Endodermal cell (in vitro differentiated cells): ENCODE measurements around the gene MRTFA. TPM values are rescaled to one million over a fixed set of nuclear protein-coding genes. Genes with fewer than 3 reads are reported as not detected.

ENCODE experiments used
- DNase-seq: peaks from one replicate; pipeline ENCODE4 v3.0.0-alpha.2; 2017
- H3K27ac ChIP-seq: 2 replicates; pipeline ENCODE4 v1.5.1; 2013; ENCODE audit warnings: mild to moderate bottlenecking, low read depth, low read length, moderate library complexity
- H3K27me3 ChIP-seq: 2 replicates; pipeline ENCODE4 v1.6.1; 2013; ENCODE audit warnings: mild to moderate bottlenecking, low read length, moderate library complexity; ENCODE audit not compliant: insufficient read depth, control insufficient read depth, poor library complexity, severe bottlenecking
- H3K36me3 ChIP-seq: 2 replicates; pipeline ENCODE4 v1.7.0; 2013; ENCODE audit warnings: mild to moderate bottlenecking, low read length, moderate library complexity; ENCODE audit not compliant: control insufficient read depth, insufficient read depth
- H3K4me1 ChIP-seq: one replicate; pipeline ENCODE4 v1.7.0; 2013; ENCODE audit warnings: low read length; ENCODE audit not compliant: control insufficient read depth, insufficient read depth
- H3K4me3 ChIP-seq: 2 replicates; pipeline ENCODE4 v1.5.1; 2013; ENCODE audit warnings: mild to moderate bottlenecking, low read length, moderate library complexity
- H3K9ac ChIP-seq: 2 replicates; pipeline ENCODE4 v1.6.1; 2013; ENCODE audit warnings: mild to moderate bottlenecking, low read length, moderate library complexity; ENCODE audit not compliant: poor library complexity, severe bottlenecking; ENCODE audit errors: extremely low read depth
- H3K9me3 ChIP-seq: 2 replicates; pipeline ENCODE4 v1.6.1; 2013; ENCODE audit warnings: mild to moderate bottlenecking, low read length, moderate library complexity; ENCODE audit not compliant: control insufficient read depth
- H3K27ac Mint-ChIP-seq: 2 replicates; pipeline ENCODE4 v1.8.0; 2020; ENCODE audit warnings: mixed read lengths
- H3K27me3 Mint-ChIP-seq: 2 replicates; pipeline ENCODE4 v1.8.0; 2021; ENCODE audit warnings: mild to moderate bottlenecking, mixed read lengths; ENCODE audit not compliant: insufficient read depth
- H3K36me3 Mint-ChIP-seq: 2 replicates; pipeline ENCODE4 v1.8.0; 2020; ENCODE audit warnings: low read depth, mixed read lengths
- H3K4me1 Mint-ChIP-seq: 2 replicates; pipeline ENCODE4 v1.8.0; 2020; ENCODE audit warnings: mixed read lengths
- H3K4me3 Mint-ChIP-seq: 2 replicates; pipeline ENCODE4 v1.8.0; 2020; ENCODE audit warnings: mild to moderate bottlenecking, moderate library complexity, mixed read lengths
- H3K9me3 Mint-ChIP-seq: 2 replicates; pipeline ENCODE4 v1.8.0; 2020; ENCODE audit warnings: mild to moderate bottlenecking, mixed read lengths
- CTCF ChIP-seq: fragments of 200-600 bp; sonication (generic); conservative IDR thresholded peaks from 2 replicates; pipeline ENCODE4 v1.5.0; 2021; ENCODE audit warnings: antibody characterized with exemption, mild to moderate bottlenecking
- WGBS, 2 experiments: methylation state at CpG; one replicate each; pipeline versions ENCODE4 v1.1.5 to v1.1.7; 2013; ENCODE audit warnings: missing lambda C conversion rate in 2 of 2, mixed read lengths in 1 of 2; ENCODE audit not compliant: insufficient coverage in 1 of 2, insufficient read length in 1 of 2; 5-methylcytosine and 5-hydroxymethylcytosine counted together
- total RNA-seq, 2 donors: library from RNA; stranded (reverse); fragmentation: NEBNext Ultra II Directional in 1 of 2; extraction: Animal tissue kit (Norgen Biotek cat#: 25700) in 1 of 2; gene quantifications; 2 replicates in 1 of 2; 3 replicates in 1 of 2; pipeline ENCODE4 v1.2.1, GENCODE V29; 2021

Gene MRTFA
- total RNA-seq, 2 donors from 2014 or later: 43.3 to 44.7 TPM

- Mint-ChIP-seq H3K4me3 (no peak overlapping the region), H3K36me3 (peaks cover 3% of the 10 kb centered on the region), H3K27ac (no peak overlapping the region), H3K27me3 (no peaks in the 10 kb centered on the region), H3K9me3 (no peaks in the 10 kb centered on the region), H3K4me1 (peaks cover 5% of the 10 kb centered on the region)
- Histone ChIP-seq H3K36me3 (no peaks in the 10 kb centered on the region), H3K9ac (no peak overlapping the region), H3K4me1 (no peaks in the 10 kb centered on the region), H3K27me3 (no peaks in the 10 kb centered on the region), H3K4me3 (no peak overlapping the region), H3K9me3 (no peaks in the 10 kb centered on the region), H3K27ac (no peak overlapping the region)
- DNase-seq: no peak
- 90 to 100% methylated on average over 2 of the region's 2 CpGs for WGBS, 2 experiments
- TF ChIP-seq CTCF: no peak
Observed at GRCh38 chr22:40472051-40472450, 164.5 kb downstream of the MRTFA start.

- H3K27ac Mint-ChIP-seq: no peak overlapping the region
- no peak overlapping the region for H3K4me3 Mint-ChIP-seq
- H3K4me3 ChIP-seq: no peak overlapping the region
- H3K27ac ChIP-seq: no peak overlapping the region
- no peaks in the 10 kb centered on the region for H3K9me3 ChIP-seq
- no peaks in the 10 kb centered on the region for H3K36me3 ChIP-seq
- no peaks in the 10 kb centered on the region for H3K27me3 ChIP-seq
- WGBS, 2 experiments: 90 to 95% methylated on average over 5 of the region's 5 CpGs
- DNase-seq: no peak
- peaks cover 7% of the 10 kb centered on the region for H3K4me1 Mint-ChIP-seq
- H3K36me3 Mint-ChIP-seq: no peaks in the 10 kb centered on the region
- H3K9me3 Mint-ChIP-seq: no peaks in the 10 kb centered on the region
- no peak for TF ChIP-seq CTCF
- H3K27me3 Mint-ChIP-seq: no peaks in the 10 kb centered on the region
- H3K9ac ChIP-seq: no peak overlapping the region
- peaks cover 3% of the 10 kb centered on the region for H3K4me1 ChIP-seq
Observed at GRCh38 chr22:40469181-40469580, 167.3 kb downstream of the MRTFA start.

- no peak overlapping the region for H3K4me3 Mint-ChIP-seq
- H3K27me3 ChIP-seq: no peaks in the 10 kb centered on the region
- no peaks in the 10 kb centered on the region for H3K27me3 Mint-ChIP-seq
- peaks cover 3% of the 10 kb centered on the region for H3K4me1 ChIP-seq
- no peak overlapping the region for H3K4me3 ChIP-seq
- DNase-seq: no peak
- no peak for TF ChIP-seq CTCF
- peaks cover 7% of the 10 kb centered on the region for H3K4me1 Mint-ChIP-seq
- no peaks in the 10 kb centered on the region for H3K36me3 ChIP-seq
- no peak overlapping the region for H3K9ac ChIP-seq
- no peaks in the 10 kb centered on the region for H3K9me3 Mint-ChIP-seq
- no peak overlapping the region for H3K27ac ChIP-seq
- no peak overlapping the region for H3K27ac Mint-ChIP-seq
- H3K36me3 Mint-ChIP-seq: no peaks in the 10 kb centered on the region
- H3K9me3 ChIP-seq: no peaks in the 10 kb centered on the region
Observed at GRCh38 chr22:40468616-40469015, 167.9 kb downstream of the MRTFA start.
